GM18907 (cell line): ENCODE data around the gene ZG16.

Experiments
- ATAC-seq: cut with Tn5 transposase; IDR thresholded peaks from one replicate; pipeline ENCODE4 v1.9.1; 2021; ENCODE audit warnings: mild to moderate bottlenecking, moderate library complexity; ENCODE audit not compliant: unreplicated experiment

The ZG16 gene

DNA sequence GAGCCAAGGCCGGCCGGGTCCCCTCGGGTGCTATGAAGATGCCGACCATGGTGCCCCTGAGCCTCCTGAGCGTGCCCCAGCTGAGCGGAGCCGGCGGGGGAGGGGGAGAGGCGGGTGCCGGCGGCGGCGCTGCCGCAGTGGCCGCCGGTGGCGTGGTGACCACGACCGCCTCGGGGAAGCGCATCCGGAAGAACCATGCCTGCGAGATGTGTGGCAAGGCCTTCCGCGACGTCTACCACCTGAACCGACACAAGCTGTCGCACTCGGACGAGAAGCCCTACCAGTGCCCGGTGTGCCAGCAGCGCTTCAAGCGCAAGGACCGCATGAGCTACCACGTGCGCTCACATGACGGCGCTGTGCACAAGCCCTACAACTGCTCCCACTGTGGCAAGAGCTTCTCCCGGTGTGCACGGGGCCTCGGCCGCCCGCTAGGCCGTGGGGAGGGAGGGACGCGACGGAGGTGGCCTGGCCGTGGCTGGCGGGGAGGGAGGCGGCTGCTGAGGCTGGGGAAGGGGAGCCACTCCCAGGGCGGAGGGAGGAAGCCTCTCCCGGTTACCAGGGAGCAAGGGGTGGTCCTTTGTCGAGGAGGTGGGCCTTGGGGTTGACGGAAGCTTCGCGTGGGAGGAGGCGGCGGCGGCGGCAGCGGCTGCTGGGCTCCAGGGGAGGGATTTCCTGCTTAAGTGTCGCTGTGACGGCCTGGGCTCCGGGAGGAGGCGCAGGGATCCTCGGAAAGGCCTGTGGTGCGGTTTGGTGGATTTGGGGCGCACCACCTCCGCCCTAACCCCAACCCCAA lies 29.6 kb downstream of the ZG16 start:
- ATAC-seq = peak; percentile 28

DNA sequence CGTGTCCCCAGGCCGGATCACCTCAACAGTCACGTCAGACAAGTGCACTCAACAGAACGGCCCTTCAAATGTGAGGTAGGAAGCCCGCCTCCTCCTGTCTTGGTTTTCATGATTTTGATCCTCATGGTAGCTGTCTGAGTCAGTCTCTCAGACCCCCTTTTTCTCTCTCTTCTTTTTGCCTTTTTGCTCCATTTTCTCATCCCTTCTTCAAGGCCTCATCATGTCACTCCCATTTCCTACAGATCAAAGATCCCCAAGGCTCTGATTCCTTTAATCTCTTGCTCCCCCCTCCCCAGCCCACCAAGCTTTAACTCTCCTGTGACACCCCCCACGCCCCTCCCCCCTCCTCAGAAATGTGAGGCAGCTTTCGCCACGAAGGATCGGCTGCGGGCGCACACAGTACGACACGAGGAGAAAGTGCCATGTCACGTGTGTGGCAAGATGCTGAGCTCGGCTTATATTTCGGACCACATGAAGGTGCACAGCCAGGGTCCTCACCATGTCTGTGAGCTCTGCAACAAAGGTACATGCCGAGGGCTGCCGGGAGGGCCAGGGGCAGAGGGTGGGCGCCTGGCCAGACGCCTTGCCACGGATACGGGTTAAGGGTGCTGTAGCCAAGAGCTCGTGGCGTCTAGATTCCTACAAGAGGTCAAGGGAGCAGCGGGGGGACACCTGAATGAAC lies 30.3 kb downstream of the ZG16 start:
- ATAC-seq = no peak

DNA sequence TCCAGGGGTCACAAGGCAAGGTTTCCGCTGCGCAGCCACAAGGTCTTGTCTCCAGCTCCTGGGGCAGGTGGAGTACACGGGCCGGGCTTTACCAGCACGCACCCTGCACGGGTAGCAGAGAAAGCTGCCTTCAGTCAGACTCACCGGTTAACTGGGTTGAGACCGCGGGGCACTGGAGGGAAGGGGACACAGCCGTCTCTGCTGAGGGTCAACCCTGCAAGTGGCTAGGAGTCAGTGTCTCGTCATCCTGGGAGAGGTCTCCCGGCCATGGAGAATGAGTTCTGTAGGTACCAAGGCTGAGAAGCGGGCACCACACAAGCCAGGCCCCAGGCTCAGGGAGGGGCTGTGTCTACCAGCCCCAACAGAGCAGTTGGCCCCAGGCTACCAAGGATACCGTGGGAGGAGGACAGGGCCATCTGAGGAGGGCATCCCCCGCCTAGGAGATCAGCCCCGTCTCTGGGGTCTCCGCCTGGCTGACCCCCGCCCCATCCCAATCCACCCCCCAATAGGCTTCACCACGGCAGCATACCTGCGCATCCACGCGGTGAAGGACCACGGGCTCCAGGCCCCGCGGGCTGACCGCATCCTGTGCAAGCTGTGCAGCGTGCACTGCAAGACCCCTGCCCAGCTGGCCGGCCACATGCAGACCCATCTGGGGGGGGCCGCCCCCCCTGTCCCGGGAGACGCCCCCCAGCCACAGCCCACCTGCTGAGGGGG lies 31.1 kb downstream of the ZG16 start:
- no peak for ATAC-seq

DNA sequence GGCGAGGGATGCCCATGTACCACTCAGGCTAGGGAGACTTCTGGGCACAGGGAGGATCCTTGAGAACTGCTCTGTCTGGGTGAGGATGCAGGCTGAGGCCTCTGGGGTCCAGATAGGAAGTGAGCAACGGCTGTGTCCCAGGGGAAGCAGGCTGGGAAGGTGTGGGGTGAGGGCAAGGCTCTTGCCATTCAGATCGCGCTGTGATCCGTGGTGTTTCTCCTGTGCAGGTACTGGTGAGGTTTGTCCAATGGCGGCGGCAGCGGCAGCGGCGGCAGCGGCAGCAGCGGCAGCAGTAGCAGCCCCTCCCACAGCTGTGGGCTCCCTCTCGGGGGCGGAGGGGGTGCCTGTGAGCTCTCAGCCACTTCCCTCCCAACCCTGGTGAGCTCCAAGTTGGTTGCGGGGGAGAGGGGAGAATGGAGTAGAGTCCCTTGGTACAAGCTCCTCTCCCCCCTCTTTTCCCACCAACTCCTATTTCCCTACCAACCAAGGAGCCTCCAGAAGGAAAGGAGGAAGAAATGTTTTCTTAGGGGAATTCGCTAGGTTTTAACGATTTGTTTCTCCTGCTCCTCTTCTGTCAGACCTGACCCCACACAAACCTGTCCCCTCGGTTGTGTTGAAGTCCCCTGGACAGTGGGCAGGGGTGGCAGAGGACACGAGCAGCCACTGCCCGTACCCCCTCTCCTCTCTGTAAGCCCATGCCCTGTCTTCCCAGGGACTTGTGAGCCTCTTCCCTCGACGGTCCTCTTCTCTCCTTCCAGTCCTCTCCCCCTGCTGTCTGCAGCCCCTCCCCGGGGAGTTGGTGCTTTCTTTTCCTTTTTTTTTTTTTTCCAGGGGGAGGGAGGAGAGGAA lies 32.0 kb downstream of the ZG16 start:
- no peak for ATAC-seq

DNA sequence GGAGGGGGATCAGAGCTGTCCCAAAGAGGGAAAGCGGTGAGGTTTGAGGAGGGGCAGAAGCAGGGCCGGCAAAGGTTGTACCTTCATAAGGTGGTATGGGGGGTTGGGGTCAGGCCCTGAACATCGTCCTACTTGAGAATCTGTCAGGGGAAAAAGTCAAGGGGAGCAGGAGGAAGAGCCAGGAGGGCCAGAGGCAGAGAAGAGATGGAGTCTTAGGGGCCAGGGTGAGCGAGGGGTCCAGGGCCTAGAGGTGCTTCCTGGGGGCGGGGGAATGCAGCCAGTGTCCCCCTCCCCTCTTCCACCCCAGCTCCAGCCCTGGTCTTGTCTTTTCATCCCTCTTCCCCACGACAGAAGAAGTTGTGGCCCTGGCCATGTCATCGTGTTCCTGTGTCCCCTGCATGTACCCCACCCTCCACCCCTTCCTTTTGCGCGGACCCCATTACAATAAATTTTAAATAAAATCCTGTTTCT lies 32.7 kb downstream of the ZG16 start:
- ATAC-seq = no peak

DNA sequence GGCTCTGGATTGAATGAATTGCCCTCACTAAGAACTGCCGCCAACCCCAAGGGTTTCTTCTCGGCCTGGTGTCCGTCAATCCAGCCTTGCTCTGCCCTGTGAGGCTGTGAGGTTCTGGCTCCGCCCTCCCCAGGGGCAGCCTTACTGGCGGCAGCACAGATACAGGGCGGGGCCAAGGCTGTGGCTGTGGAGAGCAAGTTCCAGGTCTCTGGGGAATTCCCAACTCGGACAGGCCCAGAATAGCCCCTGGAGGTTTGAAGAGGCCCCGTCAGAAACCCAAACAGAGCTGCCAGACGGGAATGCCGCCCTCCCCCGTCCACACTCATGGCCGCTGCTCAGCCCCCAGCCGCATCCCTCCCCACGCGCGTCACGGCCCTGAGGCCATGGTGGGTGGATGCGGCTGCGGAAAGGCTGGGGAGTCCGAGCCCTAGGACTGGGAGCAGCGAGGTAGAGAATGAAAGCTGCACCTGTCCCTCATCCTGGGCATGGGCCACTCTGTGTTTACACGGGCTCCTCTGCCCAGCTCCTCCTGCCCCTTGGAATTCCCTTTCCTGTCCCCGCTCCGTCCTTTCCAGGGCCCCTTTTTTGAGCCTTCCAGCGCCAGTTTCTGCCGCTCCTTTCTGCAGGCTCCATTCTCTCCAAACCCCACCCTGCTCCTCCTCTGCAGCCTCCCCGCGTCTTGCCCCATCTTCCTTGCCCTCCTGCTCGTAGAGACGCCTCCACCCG lies 33.3 kb downstream of the ZG16 start:
- peak; percentile 30 for ATAC-seq

DNA sequence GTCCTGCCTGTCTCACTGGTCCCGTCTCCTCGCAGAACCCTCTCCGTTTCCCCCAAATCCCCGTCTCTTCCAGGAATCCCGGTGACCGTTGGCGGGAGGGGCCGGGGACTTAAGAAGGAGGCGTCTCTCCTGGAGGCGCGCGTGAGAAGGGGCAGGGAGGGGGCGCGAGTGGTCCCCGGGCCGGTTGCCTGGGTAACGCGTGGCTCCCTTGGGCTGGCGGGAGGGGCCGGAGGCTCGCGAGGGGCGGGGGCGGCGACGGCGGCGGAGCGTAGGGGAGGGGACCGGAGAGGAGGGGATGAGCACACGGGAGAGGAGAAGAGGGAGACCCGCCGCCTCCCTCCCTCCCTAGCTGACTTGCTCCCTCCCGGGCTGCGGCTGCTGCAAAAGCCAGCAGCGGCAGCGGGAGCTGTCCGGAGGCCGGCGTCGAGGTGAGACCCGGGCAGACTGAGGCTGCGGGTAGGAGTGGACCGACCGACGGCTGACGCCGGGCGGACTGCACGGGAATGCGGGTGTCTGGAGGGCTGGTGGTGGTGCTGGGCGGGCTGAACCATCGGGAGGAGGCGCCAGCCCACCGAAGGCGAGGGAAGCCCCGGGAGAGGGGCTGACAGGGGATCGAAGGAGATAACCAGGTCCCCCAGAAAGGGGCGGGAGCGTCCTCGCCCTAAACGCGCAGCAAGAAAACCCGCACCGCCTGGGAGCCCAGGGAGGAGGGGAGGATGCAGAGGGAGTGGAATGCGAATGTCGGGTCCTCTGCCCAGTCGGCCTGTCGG lies 34.0 kb downstream of the ZG16 start, which contains the start of gene PRRT2:
PRRT2 (plus strand) TSS at position 298 of the 770 bp plus-strand sequence. CDS start 862 bp downstream, outside the sequence.
- no peak for ATAC-seq

DNA sequence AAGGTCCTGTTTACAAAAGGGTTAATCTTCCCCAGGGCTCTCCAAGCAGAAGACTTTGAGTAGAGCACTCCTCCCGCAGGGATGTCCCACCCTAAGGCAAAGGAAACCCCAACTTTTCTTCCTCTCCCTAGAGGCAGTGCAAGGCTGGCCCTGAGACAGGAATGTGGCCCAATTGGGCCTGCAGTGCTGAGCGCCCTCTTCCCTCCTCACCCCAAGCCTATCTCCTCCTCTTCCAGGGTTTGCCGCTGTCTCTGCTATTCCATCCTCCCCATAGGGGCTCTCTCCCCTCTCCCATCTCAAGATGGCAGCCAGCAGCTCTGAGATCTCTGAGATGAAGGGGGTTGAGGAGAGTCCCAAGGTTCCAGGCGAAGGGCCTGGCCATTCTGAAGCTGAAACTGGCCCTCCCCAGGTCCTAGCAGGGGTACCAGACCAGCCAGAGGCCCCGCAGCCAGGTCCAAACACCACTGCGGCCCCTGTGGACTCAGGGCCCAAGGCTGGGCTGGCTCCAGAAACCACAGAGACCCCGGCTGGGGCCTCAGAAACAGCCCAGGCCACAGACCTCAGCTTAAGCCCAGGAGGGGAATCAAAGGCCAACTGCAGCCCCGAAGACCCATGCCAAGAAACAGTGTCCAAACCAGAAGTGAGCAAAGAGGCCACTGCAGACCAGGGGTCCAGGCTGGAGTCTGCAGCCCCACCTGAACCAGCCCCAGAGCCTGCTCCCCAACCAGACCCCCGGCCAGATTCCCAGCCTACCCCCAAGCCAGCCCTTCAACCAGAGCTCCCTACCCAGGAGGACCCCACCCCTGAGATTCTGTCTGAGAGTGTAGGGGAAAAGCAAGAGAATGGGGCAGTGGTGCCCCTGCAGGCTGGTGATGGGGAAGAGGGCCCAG lies 34.9 kb downstream of the ZG16 start:
- ATAC-seq = no peak

DNA sequence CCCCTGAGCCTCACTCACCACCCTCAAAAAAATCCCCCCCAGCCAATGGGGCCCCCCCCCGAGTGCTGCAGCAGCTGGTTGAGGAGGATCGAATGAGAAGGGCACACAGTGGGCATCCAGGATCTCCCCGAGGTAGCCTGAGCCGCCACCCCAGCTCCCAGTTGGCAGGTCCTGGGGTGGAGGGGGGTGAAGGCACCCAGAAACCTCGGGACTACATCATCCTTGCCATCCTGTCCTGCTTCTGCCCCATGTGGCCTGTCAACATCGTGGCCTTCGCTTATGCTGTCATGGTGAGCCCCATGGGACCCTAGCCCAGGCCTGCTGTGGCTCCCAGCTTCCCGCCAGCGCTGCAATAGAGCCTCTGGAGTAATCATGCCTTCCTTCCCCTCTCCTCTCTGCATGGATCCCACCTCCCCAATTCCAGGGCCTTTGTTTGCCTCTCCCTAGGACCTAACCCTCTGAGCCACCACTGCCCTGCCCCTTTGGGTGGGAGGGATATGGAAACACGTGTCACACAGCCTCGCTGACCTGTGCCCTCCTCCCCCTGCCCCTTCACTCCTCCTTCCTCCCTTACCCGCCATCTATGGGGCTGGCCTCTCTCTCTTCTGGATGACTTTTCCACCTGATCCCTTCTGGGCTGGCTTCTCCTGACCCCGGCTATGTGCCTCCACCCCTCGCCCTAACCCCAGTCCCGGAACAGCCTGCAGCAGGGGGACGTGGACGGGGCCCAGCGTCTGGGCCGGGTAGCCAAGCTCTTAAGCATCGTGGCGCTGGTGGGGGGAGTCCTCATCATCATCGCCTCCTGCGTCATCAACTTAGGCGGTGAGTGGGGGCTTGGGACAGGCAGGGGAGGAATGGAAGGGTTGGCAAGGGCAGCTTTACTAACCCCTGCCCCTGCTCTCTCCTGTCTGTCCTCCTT lies 35.8 kb downstream of the ZG16 start:
- no peak for ATAC-seq

DNA sequence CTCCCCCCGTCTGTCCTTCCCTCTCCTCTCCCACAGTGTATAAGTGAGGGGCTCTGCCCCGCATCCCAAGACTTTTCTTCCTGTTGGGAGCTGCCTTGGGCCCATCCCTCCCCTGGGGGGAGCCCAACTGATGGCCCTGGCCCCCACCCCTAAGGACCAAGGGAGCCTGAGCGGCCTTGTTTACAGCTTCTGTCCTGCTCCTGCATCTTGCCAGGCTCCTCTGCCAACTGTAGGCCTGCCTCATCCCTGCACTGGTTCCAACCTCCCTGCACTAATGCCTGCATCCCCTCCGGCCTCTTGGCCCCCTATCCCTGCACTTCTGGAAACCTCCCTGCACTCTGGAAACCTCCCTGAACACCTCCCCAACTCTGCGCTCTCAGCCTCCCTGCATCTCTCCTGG lies 36.5 kb downstream of the ZG16 start:
- no peak for ATAC-seq

DNA sequence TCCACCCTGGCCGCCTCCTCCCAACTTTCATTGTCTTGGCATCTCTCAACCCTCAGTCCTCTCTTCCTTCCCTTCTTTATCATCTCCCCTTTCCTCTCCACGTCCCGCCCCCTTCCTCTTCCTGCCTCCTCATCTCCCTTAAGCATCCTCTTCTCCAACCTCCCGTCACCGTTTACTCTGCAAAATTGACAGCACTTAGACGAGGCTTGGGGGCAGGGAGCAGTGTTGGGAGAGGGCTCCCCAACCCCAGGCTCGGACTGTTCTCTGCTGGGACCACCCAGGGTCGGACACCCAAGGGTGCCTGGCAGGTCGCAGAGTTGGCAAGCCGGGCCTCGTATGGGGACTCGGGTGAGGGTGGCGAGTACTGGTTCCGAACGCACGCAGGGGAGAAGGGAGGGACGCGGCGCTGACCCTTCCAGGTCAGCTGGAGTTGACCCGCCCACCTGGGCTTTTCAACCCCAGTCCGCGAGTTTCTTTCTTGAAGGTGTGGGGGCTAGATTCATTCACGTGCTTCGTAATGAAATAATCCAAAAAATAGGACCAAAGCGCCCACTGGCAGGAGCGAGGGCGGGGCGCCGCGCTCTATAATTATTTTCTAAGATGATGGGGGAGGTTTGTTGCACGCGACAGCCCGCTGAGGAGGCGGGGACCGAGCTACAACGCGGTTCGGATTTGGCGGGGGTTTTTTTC lies 37.1 kb downstream of the ZG16 start:
- no peak for ATAC-seq

DNA sequence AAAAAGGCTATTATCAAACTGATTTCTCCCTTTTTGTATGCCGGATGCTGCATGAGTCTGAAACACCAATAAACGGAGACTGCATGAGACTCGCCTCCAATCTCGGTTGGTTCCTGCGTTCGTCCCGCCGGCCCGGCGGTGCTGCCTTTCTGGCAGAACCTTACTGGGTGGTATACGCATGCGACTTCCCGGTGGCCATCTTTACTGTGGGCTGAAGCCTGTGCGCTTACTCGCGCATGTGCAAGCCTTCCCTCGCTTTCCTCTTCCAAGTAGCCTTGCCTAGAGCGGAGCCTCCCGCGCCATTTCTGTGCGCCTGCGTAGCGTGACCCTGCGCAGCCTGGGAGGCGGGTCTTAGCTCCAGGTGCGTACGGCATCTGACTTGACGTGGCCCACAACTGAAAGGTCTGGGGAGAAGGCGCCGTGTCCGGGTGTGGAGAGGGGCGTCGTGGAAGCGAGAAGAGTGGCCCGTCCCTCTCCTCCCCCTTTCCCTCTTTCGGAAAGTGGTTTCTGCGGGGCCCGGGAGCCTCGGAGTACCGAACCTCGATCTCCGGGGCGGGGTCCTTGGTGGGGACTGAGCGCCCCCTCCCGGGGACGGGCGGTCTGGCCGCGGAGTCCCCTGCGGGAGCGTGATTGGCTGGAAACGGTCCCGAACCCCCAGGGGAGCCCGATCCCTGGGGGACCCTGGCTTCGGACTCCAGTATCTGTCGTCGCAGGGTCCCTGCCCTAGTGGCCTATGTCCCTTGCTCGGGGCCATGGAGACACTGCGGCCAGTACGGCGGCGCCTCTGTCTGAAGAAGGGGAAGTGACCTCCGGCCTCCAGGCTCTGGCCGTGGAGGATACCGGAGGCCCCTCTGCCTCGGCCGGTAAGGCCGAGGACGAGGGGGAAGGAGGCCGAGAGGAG lies 38.0 kb downstream of the ZG16 start, which contains the start of gene PAGR1:
PAGR1 (plus strand) TSS at position 360 of the 901 bp plus-strand sequence; CDS start at position 734, 374 bp downstream.
- peak; percentile 65 for ATAC-seq

DNA sequence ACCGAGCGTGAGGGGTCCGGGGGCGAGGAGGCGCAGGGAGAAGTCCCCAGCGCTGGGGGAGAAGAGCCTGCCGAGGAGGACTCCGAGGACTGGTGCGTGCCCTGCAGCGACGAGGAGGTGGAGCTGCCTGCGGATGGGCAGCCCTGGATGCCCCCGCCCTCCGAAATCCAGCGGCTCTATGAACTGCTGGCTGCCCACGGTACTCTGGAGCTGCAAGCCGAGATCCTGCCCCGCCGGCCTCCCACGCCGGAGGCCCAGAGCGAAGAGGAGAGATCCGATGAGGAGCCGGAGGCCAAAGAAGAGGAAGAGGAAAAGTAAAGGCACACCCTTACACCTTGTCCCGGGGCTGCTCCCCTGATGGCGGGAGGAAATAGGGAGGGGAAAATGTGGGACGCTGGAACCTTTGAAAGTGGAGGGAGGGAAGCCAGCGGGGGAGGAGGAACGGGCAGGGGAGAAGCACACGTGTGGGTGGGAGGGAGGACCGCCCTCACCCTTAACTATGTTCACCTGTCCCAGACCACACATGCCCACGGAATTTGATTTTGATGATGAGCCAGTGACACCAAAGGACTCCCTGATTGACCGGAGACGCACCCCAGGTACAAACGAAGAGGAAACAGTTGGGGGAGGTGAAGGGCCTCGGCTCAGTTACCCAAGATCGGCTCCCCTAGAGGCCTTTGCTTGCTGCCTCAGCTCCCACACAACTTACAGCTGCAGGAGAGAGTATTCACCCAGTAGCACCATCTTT lies 38.8 kb downstream of the ZG16 start:
- ATAC-seq = peak; percentile 18

DNA sequence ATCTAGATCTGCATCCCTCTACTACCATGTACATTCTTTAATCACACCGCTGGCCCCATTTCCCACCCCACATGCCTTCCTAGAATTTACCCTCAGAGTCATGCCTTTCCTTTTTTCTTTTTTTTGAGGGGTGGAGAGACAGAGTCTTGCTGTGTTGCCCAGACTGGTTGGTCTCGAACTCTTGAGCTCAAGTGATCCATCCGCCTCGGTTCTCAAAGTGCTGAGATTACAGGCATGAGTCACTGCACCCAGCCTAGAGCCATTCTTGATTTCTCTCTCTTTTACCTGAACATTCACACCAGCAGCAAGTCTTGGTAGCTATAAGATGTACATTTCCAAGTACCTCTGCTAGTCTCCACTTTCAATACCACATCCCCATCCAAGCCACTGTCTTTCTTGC lies 40.0 kb downstream of the ZG16 start:
- no peak for ATAC-seq

DNA sequence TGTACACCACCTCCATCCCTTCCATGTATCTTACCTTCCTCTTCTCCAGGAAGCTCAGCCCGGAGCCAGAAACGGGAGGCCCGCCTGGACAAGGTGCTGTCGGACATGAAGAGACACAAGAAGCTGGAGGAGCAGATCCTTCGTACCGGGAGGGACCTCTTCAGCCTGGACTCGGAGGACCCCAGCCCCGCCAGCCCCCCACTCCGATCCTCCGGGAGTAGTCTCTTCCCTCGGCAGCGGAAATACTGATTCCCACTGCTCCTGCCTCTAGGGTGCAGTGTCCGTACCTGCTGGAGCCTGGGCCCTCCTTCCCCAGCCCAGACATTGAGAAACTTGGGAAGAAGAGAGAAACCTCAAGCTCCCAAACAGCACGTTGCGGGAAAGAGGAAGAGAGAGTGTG lies 41.5 kb downstream of the ZG16 start:
- no peak for ATAC-seq
